SK-N-MC (cell line): ENCODE data around the gene PLPP6.

ENCODE experiments used
- EZH2 ChIP-seq: fragments of 200-600 bp; sonication (generic); IDR thresholded peaks from one replicate; pipeline ENCODE4 v1.6.1; 2017; ENCODE audit warnings: antibody characterized with exemption
- POLR2AphosphoS5 ChIP-seq: IDR thresholded peaks from 2 replicates; pipeline ENCODE4 v1.6.1; 2012; ENCODE audit warnings: mild to moderate bottlenecking, low read depth, low read length, borderline replicate concordance

DNA sequence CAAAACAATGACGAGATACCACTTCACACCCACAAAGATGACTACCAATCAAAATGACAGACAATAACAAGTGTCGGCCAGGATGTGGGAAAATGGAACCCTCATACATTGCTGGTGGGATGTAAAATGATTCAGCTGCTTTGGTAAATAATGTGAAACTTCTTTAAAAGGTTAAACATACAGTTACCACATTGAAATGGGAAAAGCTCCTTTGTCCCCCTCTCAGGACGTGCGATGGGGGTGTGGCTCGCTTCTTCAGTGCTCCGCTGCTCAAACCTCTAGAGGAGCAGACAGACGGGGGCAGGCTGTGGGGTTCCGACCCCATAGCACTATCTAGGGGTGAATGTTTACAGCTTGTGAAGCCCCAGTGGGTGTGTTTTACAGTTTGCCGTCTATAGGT, 8.0 kb upstream of the PLPP6 start:
- TF ChIP-seq EZH2 (no peak), POLR2AphosphoS5 (no peak)
